Endothelial cell of umbilical vein (primary cell): ENCODE measurements around the gene SCN5A. TPM values are rescaled to one million over a fixed set of nuclear protein-coding genes. Genes with fewer than 3 reads are reported as not detected.

Experiments
- BruUV-seq: library from RNA; stranded (reverse); fragments of 400-500 nt; replicated peaks from 2 replicates; lab custom pipeline; 2021; lab: Mats Ljungman, UMichigan
- CTCF ChIA-PET: fragments of 300-600, 350-600 bp; sonication (Branson Sonifier 250); formaldehyde crosslinking; loops from one replicate; lab custom pipeline; 2021; ENCODE audit warnings: antibody characterized with exemption, inconsistent platforms; lab: Charles Lee
- POLR2A ChIA-PET: fragments of 300-600, 350-600 bp; sonication (Branson Sonifier 250); formaldehyde crosslinking; loops from one replicate; lab custom pipeline; 2021; ENCODE audit warnings: antibody characterized with exemption, inconsistent platforms; lab: Charles Lee
- DNase-seq: peaks from one replicate; pipeline ENCODE4 v3.0.0-alpha.2; 2011; ENCODE audit warnings: low read depth, low spot score
- FAIRE-seq: peaks from 2 replicates; lab custom pipeline; 2011; peaks lifted over from hg19 to GRCh38; lab: Jason Lieb, UNC
- H2AFZ ChIP-seq: 2 replicates; pipeline ENCODE4 v1.6.0; 2012; ENCODE audit warnings: low read depth, low read length, control low read depth, inconsistent platforms
- H3K27ac ChIP-seq: 2 replicates; pipeline ENCODE4 v1.5.1; 2011; ENCODE audit warnings: low read depth, mild to moderate bottlenecking, control low read depth, low read length, moderate library complexity; ENCODE audit not compliant: insufficient read depth
- H3K27me3 ChIP-seq, 2 experiments: 2 replicates each; pipeline versions ENCODE4 v1.6.0 to v1.6.1; 2011; ENCODE audit warnings: low read length in 2 of 2, mixed read lengths in 1 of 2; ENCODE audit not compliant: control insufficient read depth in 2 of 2, insufficient read depth in 2 of 2
- H3K36me3 ChIP-seq, 2 experiments: 2 replicates in 1 of 2; 3 replicates in 1 of 2; pipeline ENCODE4 v1.5.1; 2011; ENCODE audit warnings: low read length in 2 of 2, mild to moderate bottlenecking in 1 of 2, moderate library complexity in 1 of 2; ENCODE audit not compliant: control insufficient read depth in 2 of 2, insufficient read depth in 2 of 2; ENCODE audit errors: extremely low read depth in 1 of 2
- H3K4me1 ChIP-seq: 3 replicates; pipeline ENCODE4 v1.5.1; 2011; ENCODE audit warnings: mild to moderate bottlenecking, low read length; ENCODE audit not compliant: control insufficient read depth, insufficient read depth; ENCODE audit errors: extremely low read depth
- H3K4me2 ChIP-seq: 2 replicates; pipeline ENCODE4 v1.6.1; 2011; ENCODE audit warnings: low read length, control low read depth, mixed read lengths; ENCODE audit not compliant: insufficient read depth
- H3K4me3 ChIP-seq, 3 experiments: fragments of 200-600 bp in 1 of 3; sonication (generic), shearing (Covaris generic) in 1 of 3; replicated peaks in 1 of 3; 2 replicates each; pipeline ENCODE4 v1.5.1; 2011 to 2016; ENCODE audit warnings: control low read depth in 3 of 3, low read length in 3 of 3, mild to moderate bottlenecking in 2 of 3, inconsistent platforms in 1 of 3, low read depth in 1 of 3, moderate library complexity in 1 of 3; ENCODE audit not compliant: insufficient read depth in 1 of 3
- H3K79me2 ChIP-seq: 2 replicates; pipeline ENCODE4 v1.6.0; 2012; ENCODE audit warnings: low read length, inconsistent platforms; ENCODE audit not compliant: control insufficient read depth, insufficient read depth
- H3K9ac ChIP-seq: replicated peaks from 2 replicates; pipeline ENCODE3; 2011; ENCODE audit warnings: low read length, control low read depth; ENCODE audit not compliant: insufficient read depth; ENCODE audit errors: extremely low read depth
- H3K9me1 ChIP-seq: replicated peaks from 3 replicates; pipeline ENCODE4 v1.6.0; 2011; ENCODE audit warnings: mild to moderate bottlenecking, low read length; ENCODE audit not compliant: control insufficient read depth, insufficient read depth; ENCODE audit errors: extremely low read depth
- H3K9me3 ChIP-seq: replicated peaks from 2 replicates; pipeline ENCODE4 v1.5.1; 2012; ENCODE audit warnings: low read length, inconsistent platforms; ENCODE audit not compliant: control insufficient read depth, insufficient read depth
- H4K20me1 ChIP-seq: replicated peaks from 2 replicates; pipeline ENCODE3; 2011; ENCODE audit warnings: mild to moderate bottlenecking, low read length; ENCODE audit not compliant: control insufficient read depth, insufficient read depth; ENCODE audit errors: extremely low read depth
- EZH2 ChIP-seq: IDR thresholded peaks from 2 replicates; pipeline ENCODE4 v1.6.1; 2012; ENCODE audit warnings: borderline replicate concordance, low read depth, mild to moderate bottlenecking, moderate library complexity, low read length, inconsistent platforms; ENCODE audit not compliant: severe bottlenecking
- FOS ChIP-seq: IDR thresholded peaks from 2 replicates; pipeline ENCODE4 v1.6.1; 2011; ENCODE audit warnings: mild to moderate bottlenecking, low read length, moderate library complexity, borderline replicate concordance; ENCODE audit not compliant: insufficient read depth
- GATA2 ChIP-seq: IDR thresholded peaks from 2 replicates; pipeline ENCODE4 v1.7.0; 2011; ENCODE audit warnings: low read depth, mild to moderate bottlenecking, moderate library complexity, mixed read lengths, low read length; ENCODE audit not compliant: insufficient read length, insufficient read depth
- JUN ChIP-seq: IDR thresholded peaks from 2 replicates; pipeline ENCODE4 v1.6.1; 2011; ENCODE audit warnings: borderline replicate concordance, low read depth; ENCODE audit not compliant: insufficient read length, insufficient read depth
- MYC ChIP-seq: IDR thresholded peaks from one replicate; pipeline ENCODE4 v1.6.1; 2011; ENCODE audit warnings: mild to moderate bottlenecking, low read depth, low read length
- POLR2A ChIP-seq: IDR thresholded peaks from 2 replicates; pipeline ENCODE4 v1.6.1; 2012; ENCODE audit warnings: low read depth, mild to moderate bottlenecking, control low read depth, low read length
- POLR2AphosphoS5 ChIP-seq: IDR thresholded peaks from 2 replicates; pipeline ENCODE4 v1.6.1; 2012; ENCODE audit warnings: low read depth, mild to moderate bottlenecking, control low read depth, low read length, moderate library complexity; ENCODE audit not compliant: insufficient read depth
- dilution Hi-C: fragments of 300-500 bp; cut with MboI; formaldehyde crosslinking; loops from one replicate; pipeline ENCODE4 v1.15.0; 2019; ENCODE audit warnings: low sequenced_read_pairs; ENCODE audit not compliant: extremely low pct_ligation_motif_present
- intact Hi-C: fragments of 100-400 bp; cut with micrococcal nuclease; formaldehyde crosslinking; loops from one replicate; pipeline ENCODE4 v1.10.0; 2022
- polyA plus RNA-seq, 4 experiments: library from polyadenylated mRNA; depleted of rRNA in 3 of 4; stranded (reverse) in 3 of 4; unstranded in 1 of 4; fragments of >200 nt; gene quantifications; 2 replicates each; pipeline versions ENCODE4 v1.2.1 to v1.2.3, GENCODE V29; 2011 to 2012; ENCODE audit warnings: missing spikeins in 1 of 4
- total RNA-seq: library from RNA; stranded (reverse); gene quantifications from 2 replicates; pipeline ENCODE4 v1.2.3, GENCODE V29; 2021
- TF ChIP-seq, protein P1 (sequence below): IDR thresholded peaks from 2 replicates; pipeline ENCODE4 v1.6.1; 2011; ENCODE audit not compliant: insufficient read depth, insufficient read length
- TF ChIP-seq, protein P2 (sequence below), 2 donors: IDR thresholded peaks; 1 replicate in 1 of 2; 2 replicates in 1 of 2; pipeline ENCODE4 v1.5.1; 2011; ENCODE audit warnings: low read length in 2 of 2, mild to moderate bottlenecking in 2 of 2, moderate library complexity in 2 of 2, control low read depth in 1 of 2, inconsistent platforms in 1 of 2, low read depth in 1 of 2; ENCODE audit not compliant: insufficient read depth in 1 of 2; ENCODE audit errors: extremely low read depth in 1 of 2

SCN5A gene
- total and polyA plus RNA-seq, 2 donors (not counting 3 experiments of a cell fraction or from before 2014, with no cell fraction given) = 2.7 to 20.0 TPM

DNA sequence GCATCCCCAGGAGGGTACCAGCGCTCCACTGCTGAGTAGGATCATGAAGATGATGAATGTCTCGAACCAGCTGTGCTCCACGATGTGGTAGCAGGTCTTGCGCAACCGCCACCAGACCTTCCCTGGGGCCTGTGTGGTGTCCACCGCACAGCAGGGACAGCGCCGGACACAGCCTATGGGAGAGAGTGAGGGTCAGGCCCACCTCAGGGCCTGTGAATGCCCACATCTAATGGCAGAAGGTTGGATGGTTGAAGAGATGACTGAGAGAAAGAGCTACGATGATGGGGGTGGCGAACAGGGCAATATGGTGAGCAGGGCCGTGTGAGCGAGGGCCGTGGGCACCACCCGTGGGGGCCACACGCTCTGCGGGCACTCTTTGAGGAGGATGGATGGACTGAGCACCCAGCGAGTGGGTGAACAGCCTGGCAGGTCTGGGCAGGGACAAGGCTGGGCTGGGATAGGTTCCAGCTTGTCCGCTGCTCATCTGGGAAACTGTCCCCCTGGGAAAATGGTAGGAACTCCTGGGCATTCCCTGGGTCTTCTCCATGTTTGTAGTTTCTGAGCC is 74.1 kb downstream of the SCN5A start:
- no peak overlapping the region for H3K4me2 ChIP-seq
- H3K4me1 ChIP-seq = no peaks in the 10 kb centered on the region
- no peaks in the 10 kb centered on the region for H3K9me3 ChIP-seq
- H2AFZ ChIP-seq = no peak overlapping the region
- intact Hi-C loops = no loop called here
- H3K4me3 ChIP-seq = no peak overlapping the region
- no peaks in the 10 kb centered on the region for H3K79me2 ChIP-seq
- no TSS peak for BruUV-seq
- dilution Hi-C loops = no loop called here
- no peak for FAIRE-seq
- no peaks in the 10 kb centered on the region for H3K36me3 ChIP-seq
- TF ChIP-seq, protein P1, sequence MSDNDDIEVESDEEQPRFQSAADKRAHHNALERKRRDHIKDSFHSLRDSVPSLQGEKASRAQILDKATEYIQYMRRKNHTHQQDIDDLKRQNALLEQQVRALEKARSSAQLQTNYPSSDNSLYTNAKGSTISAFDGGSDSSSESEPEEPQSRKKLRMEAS = no peak
- no peak for TF ChIP-seq MYC
- no peak for TF ChIP-seq EZH2
- TF ChIP-seq JUN = no peak
- no peak for TF ChIP-seq POLR2A
- TF ChIP-seq POLR2AphosphoS5 = no peak
- TF ChIP-seq, protein P2, sequence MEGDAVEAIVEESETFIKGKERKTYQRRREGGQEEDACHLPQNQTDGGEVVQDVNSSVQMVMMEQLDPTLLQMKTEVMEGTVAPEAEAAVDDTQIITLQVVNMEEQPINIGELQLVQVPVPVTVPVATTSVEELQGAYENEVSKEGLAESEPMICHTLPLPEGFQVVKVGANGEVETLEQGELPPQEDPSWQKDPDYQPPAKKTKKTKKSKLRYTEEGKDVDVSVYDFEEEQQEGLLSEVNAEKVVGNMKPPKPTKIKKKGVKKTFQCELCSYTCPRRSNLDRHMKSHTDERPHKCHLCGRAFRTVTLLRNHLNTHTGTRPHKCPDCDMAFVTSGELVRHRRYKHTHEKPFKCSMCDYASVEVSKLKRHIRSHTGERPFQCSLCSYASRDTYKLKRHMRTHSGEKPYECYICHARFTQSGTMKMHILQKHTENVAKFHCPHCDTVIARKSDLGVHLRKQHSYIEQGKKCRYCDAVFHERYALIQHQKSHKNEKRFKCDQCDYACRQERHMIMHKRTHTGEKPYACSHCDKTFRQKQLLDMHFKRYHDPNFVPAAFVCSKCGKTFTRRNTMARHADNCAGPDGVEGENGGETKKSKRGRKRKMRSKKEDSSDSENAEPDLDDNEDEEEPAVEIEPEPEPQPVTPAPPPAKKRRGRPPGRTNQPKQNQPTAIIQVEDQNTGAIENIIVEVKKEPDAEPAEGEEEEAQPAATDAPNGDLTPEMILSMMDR (IDR thresholded peaks at IDR 0.05; ENCODE audit: extremely low read depth in 1 of 2, insufficient read depth in 1 of 2, low read depth in 1 of 2, low read length in 2 of 2) = no peak
- TF ChIP-seq FOS = no peak
- TF ChIP-seq GATA2 = no peak
- H3K27ac ChIP-seq = no peak overlapping the region
- H3K9me1 ChIP-seq = no peaks in the 10 kb centered on the region
- H4K20me1 ChIP-seq = no peaks in the 10 kb centered on the region
- ChIA-PET CTCF (no interaction called here), POLR2A (interaction anchor here (0.5 kb wide), 1 partner anchor 79 kb away, joined by 3 read pairs; no protein-coding TSS in a partner anchor)
- no peak for DNase-seq
- no peak overlapping the region for H3K9ac ChIP-seq
- H3K27me3 ChIP-seq = no peaks in the 10 kb centered on the region
